ENCODE measurements around the gene MYLK2. TPM values are rescaled to one million over a fixed set of nuclear protein-coding genes. Genes with fewer than 3 reads are reported as not detected.
"Not testable (repeated sequence)": the region's sequence is repeated elsewhere in the genome, so short reads cannot be mapped to it uniquely, and the experiment has no call there.

MYLK2 gene
- total and polyA plus RNA-seq, 2 experiments from 2014 or later: 0.15 TPM; not detected in 1

- Histone ChIP-seq H3K4me1 (ENCODE audit: low read depth) (peaks cover 6% of the 10 kb centered on the region), H3K36me3 (no peaks in the 10 kb centered on the region), H3K27me3 (no peaks in the 10 kb centered on the region), H3K9me3 (ENCODE audit: low read depth) (no peaks in the 10 kb centered on the region), H3K4me3 (no peak overlapping the region), H3K27ac (no peak overlapping the region)
- no peak for DNase-seq (ENCODE audit: low read depth in 1 of 2, low spot score in 1 of 2)
- TF ChIP-seq CTCF (IDR thresholded peaks at IDR 0.05; ENCODE audit: low read depth, low read length): no peak
These were observed 6.9 kb downstream of the MYLK2 start for GRCh38 chr20:31826074-31826473.

GRCh38 chr20:31827059-31827458 lies 7.9 kb downstream of the MYLK2 start:
- H3K27me3 ChIP-seq: no peaks in the 10 kb centered on the region
- H3K27ac ChIP-seq: no peak overlapping the region
- H3K9me3 ChIP-seq (ENCODE audit: low read depth): no peaks in the 10 kb centered on the region
- no peaks in the 10 kb centered on the region for H3K36me3 ChIP-seq
- H3K4me3 ChIP-seq: no peak overlapping the region
- peaks cover 5% of the 10 kb centered on the region for H3K4me1 ChIP-seq (ENCODE audit: low read depth)
- no peak for TF ChIP-seq CTCF (IDR thresholded peaks at IDR 0.05; ENCODE audit: low read depth, low read length)
- DNase-seq (ENCODE audit: low read depth in 1 of 2, low spot score in 1 of 2): no peak

GRCh38 chr20:31828016-31828415 lies 8.9 kb downstream of the MYLK2 start:
- not testable (repeated sequence) for H3K4me1 ChIP-seq (ENCODE audit: low read depth); H3K36me3 ChIP-seq; H3K27ac ChIP-seq; H3K9me3 ChIP-seq (ENCODE audit: low read depth); H3K4me3 ChIP-seq; DNase-seq (ENCODE audit: low read depth in 1 of 2, low spot score in 1 of 2); H3K27me3 ChIP-seq

GRCh38 chr20:31829731-31830130 lies 10.6 kb downstream of the MYLK2 start:
- TF ChIP-seq CTCF (IDR thresholded peaks at IDR 0.05; ENCODE audit: low read depth, low read length): no peak
- H3K27me3 ChIP-seq: no peaks in the 10 kb centered on the region
- no peak overlapping the region for H3K4me3 ChIP-seq
- DNase-seq (ENCODE audit: low read depth in 1 of 2, low spot score in 1 of 2): no peak
- no peaks in the 10 kb centered on the region for H3K36me3 ChIP-seq
- no peaks in the 10 kb centered on the region for H3K4me1 ChIP-seq (ENCODE audit: low read depth)
- no peak overlapping the region for H3K27ac ChIP-seq
- no peaks in the 10 kb centered on the region for H3K9me3 ChIP-seq (ENCODE audit: low read depth)

- Histone ChIP-seq H3K27me3 (no peaks in the 10 kb centered on the region), H3K9me3 (ENCODE audit: low read depth) (no peaks in the 10 kb centered on the region), H3K4me1 (ENCODE audit: low read depth) (no peaks in the 10 kb centered on the region), H3K36me3 (no peaks in the 10 kb centered on the region), H3K27ac (no peak overlapping the region), H3K4me3 (no peak overlapping the region)
- no peak for DNase-seq (ENCODE audit: low read depth in 1 of 2, low spot score in 1 of 2)
- TF ChIP-seq CTCF (IDR thresholded peaks at IDR 0.05; ENCODE audit: low read depth, low read length): no peak
These were observed 11.3 kb downstream of the MYLK2 start for GRCh38 chr20:31830406-31830981.

- Histone ChIP-seq H3K9me3 (ENCODE audit: low read depth) (no peaks in the 10 kb centered on the region), H3K4me1 (ENCODE audit: low read depth) (no peaks in the 10 kb centered on the region), H3K27me3 (no peaks in the 10 kb centered on the region), H3K27ac (no peak overlapping the region), H3K36me3 (no peaks in the 10 kb centered on the region), H3K4me3 (no peak overlapping the region)
- no peak for DNase-seq (ENCODE audit: low read depth in 1 of 2, low spot score in 1 of 2)
- no peak for TF ChIP-seq CTCF (IDR thresholded peaks at IDR 0.05; ENCODE audit: low read depth, low read length)
These were observed 12.1 kb downstream of the MYLK2 start for GRCh38 chr20:31831211-31831610.

Measured in cardiac muscle cell (in vitro differentiated cells and primary cell).